HL-60 (cell line): Measurements from ENCODE around the gene TFAM.

Source experiments
- DNase-seq, 2 experiments: peaks; one replicate each; pipeline ENCODE4 v3.0.0-alpha.2; 2010 to 2020; ENCODE audit warnings: low read depth in 1 of 2, low spot score in 1 of 2
- H3K27ac ChIP-seq: fragments of 250-450 bp; sonication (Bioruptor Pico); replicated peaks from 2 replicates; pipeline ENCODE4 v1.5.1; 2020; ENCODE audit warnings: mild to moderate bottlenecking, moderate library complexity
- H3K27me3 ChIP-seq: fragments of 250-450 bp; sonication (Bioruptor Pico); 2 replicates; pipeline ENCODE4 v1.5.1; 2021; ENCODE audit warnings: mild to moderate bottlenecking, moderate library complexity; ENCODE audit not compliant: insufficient read depth, poor library complexity, severe bottlenecking
- H3K4me3 ChIP-seq: replicated peaks from 2 replicates; pipeline ENCODE4 v1.5.1; 2011; ENCODE audit warnings: mild to moderate bottlenecking, control low read depth, low read length; ENCODE audit not compliant: insufficient read depth
- GABPA ChIP-seq: IDR thresholded peaks from 2 replicates; pipeline ENCODE4 v1.6.1; 2012; ENCODE audit warnings: low read depth
- POLR2AphosphoS5 ChIP-seq: IDR thresholded peaks from 2 replicates; pipeline ENCODE4 v1.6.1; 2012; ENCODE audit warnings: low read depth
- SPI1 ChIP-seq: IDR thresholded peaks from 2 replicates; pipeline ENCODE4 v1.6.1; 2012; ENCODE audit warnings: low read depth, mild to moderate bottlenecking, borderline replicate concordance
- TF ChIP-seq, protein P1 (sequence below): IDR thresholded peaks from 2 replicates; pipeline ENCODE4 v1.6.1; 2012; ENCODE audit warnings: low read depth; ENCODE audit not compliant: insufficient replicate concordance
- TF ChIP-seq, protein P2 (sequence below): IDR thresholded peaks from one replicate; pipeline ENCODE4 v1.5.1; 2011; ENCODE audit warnings: low read length, control low read depth, inconsistent platforms; ENCODE audit not compliant: insufficient read depth

TFAM gene

DNA sequence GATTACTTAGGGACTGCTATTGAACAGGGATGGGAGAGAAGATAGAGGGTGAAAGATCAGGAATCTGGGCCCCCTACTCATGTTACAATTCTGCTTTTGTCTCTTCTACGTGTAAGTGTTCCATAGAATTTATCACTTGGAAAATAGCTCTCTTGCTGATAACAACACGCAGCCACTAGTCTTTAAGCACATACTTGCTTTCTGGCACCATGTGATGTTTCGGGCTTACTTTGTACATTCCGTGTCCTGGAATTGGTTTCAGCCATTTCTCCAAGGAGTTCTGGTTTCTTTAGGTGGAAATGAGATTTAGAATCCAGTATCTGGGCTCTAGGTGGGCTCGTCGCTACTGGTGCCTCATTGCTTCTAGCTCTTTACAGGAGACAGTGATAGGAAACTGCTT, 59.7 kb downstream of the TFAM start:
- no peak overlapping the region for H3K4me3 ChIP-seq
- TF ChIP-seq, protein P1, sequence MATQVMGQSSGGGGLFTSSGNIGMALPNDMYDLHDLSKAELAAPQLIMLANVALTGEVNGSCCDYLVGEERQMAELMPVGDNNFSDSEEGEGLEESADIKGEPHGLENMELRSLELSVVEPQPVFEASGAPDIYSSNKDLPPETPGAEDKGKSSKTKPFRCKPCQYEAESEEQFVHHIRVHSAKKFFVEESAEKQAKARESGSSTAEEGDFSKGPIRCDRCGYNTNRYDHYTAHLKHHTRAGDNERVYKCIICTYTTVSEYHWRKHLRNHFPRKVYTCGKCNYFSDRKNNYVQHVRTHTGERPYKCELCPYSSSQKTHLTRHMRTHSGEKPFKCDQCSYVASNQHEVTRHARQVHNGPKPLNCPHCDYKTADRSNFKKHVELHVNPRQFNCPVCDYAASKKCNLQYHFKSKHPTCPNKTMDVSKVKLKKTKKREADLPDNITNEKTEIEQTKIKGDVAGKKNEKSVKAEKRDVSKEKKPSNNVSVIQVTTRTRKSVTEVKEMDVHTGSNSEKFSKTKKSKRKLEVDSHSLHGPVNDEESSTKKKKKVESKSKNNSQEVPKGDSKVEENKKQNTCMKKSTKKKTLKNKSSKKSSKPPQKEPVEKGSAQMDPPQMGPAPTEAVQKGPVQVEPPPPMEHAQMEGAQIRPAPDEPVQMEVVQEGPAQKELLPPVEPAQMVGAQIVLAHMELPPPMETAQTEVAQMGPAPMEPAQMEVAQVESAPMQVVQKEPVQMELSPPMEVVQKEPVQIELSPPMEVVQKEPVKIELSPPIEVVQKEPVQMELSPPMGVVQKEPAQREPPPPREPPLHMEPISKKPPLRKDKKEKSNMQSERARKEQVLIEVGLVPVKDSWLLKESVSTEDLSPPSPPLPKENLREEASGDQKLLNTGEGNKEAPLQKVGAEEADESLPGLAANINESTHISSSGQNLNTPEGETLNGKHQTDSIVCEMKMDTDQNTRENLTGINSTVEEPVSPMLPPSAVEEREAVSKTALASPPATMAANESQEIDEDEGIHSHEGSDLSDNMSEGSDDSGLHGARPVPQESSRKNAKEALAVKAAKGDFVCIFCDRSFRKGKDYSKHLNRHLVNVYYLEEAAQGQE = no peak
- no peak for TF ChIP-seq SPI1
- TF ChIP-seq GABPA = no peak
- TF ChIP-seq, protein P2, sequence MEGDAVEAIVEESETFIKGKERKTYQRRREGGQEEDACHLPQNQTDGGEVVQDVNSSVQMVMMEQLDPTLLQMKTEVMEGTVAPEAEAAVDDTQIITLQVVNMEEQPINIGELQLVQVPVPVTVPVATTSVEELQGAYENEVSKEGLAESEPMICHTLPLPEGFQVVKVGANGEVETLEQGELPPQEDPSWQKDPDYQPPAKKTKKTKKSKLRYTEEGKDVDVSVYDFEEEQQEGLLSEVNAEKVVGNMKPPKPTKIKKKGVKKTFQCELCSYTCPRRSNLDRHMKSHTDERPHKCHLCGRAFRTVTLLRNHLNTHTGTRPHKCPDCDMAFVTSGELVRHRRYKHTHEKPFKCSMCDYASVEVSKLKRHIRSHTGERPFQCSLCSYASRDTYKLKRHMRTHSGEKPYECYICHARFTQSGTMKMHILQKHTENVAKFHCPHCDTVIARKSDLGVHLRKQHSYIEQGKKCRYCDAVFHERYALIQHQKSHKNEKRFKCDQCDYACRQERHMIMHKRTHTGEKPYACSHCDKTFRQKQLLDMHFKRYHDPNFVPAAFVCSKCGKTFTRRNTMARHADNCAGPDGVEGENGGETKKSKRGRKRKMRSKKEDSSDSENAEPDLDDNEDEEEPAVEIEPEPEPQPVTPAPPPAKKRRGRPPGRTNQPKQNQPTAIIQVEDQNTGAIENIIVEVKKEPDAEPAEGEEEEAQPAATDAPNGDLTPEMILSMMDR = no peak
- H3K27me3 ChIP-seq = peaks cover 4% of the 10 kb centered on the region
- no peak overlapping the region for H3K27ac ChIP-seq
- DNase-seq = no peak

DNA sequence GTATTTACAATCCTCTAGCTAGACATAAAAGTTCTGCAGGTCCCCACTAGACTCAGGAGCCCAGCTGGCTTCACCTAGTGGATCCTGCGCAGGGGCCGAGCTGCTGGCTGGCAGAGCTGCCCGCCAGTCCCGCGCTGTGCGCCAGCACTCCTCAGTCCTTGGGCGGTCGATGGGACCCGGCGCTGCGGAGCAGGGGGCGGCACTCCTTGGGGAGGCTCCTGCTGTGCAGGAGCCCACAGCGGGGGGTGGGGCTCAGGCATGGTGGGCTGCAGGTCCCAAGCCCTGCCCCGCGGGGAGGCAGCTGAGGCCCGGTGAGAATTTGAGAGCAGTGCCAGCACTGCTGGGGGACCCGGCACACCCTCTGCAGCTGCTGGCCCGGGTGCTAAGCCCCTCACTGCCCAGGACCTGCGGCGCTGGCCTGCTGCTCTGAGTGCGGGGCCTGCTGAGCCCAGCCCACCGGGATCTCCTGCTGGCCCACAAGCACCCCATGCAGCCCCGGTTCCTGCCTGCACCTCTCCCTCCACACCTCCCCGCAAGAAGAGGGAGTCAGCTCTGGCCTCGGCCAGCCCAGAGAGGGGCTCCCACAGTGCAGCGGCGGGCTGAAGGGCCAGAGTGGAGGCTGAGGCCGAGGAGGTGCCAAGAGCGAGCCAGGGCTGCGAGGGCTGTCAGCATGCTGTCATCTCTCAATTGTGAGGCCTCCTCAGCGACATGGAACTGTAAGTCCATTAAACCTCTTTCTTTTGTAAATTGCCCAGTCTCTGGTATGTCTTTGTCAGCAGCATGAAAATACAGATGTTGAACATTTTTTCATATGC, 63.1 kb downstream of the TFAM start:
- DNase-seq = no peak
- peaks cover 5% of the 10 kb centered on the region for H3K27me3 ChIP-seq
- H3K4me3 ChIP-seq = no peak overlapping the region
- TF ChIP-seq, protein P2 = no peak
- TF ChIP-seq GABPA (no peak), SPI1 (no peak), POLR2AphosphoS5 (no peak)
- TF ChIP-seq, protein P1 = no peak
- no peak overlapping the region for H3K27ac ChIP-seq
